Ascending aorta (tissue), 2 donors: ENCODE data around the gene CELSR1. TPM values are rescaled to one million over a fixed set of nuclear protein-coding genes. Genes with fewer than 3 reads are reported as not detected.

ENCODE experiments used
- DNase-seq, 2 donors: peaks; one replicate each; pipeline ENCODE4 v3.0.0-alpha.2; 2019; ENCODE audit warnings: low spot score in 2 of 2
- H3K27ac ChIP-seq, 2 donors: fragments of 200-600 bp; sonication (generic); one replicate each; pipeline ENCODE4 v1.5.1; 2016 to 2017; ENCODE audit warnings: mild to moderate bottlenecking in 1 of 2
- H3K27me3 ChIP-seq: fragments of 200-600 bp; sonication (generic); one replicate; pipeline ENCODE4 v1.5.1; 2017
- H3K36me3 ChIP-seq, 2 donors: fragments of 200-600 bp; sonication (generic); one replicate each; pipeline ENCODE4 v1.5.1; 2016
- H3K4me1 ChIP-seq, 2 donors: fragments of 200-600 bp; sonication (generic); one replicate each; pipeline ENCODE4 v1.5.1; 2016 to 2017; ENCODE audit warnings: mild to moderate bottlenecking in 1 of 2
- H3K4me3 ChIP-seq, 2 donors: fragments of 200-600 bp; sonication (generic); one replicate each; pipeline ENCODE4 v1.5.1; 2016 to 2017; ENCODE audit warnings: mild to moderate bottlenecking in 1 of 2
- H3K9me3 ChIP-seq, 2 donors: fragments of 200-600 bp; sonication (generic); one replicate each; pipeline ENCODE4 v1.5.1; 2016
- intact Hi-C: fragments of 100-400 bp; cut with DNase I; formaldehyde crosslinking; loops from one replicate; pipeline ENCODE4 v1.15.1; 2023
- total RNA-seq: library from RNA; depleted of rRNA; stranded (reverse); fragments of >200 nt; gene quantifications from one replicate; pipeline ENCODE4 v1.1.0, GENCODE V29; 2016
- TF ChIP-seq, protein P1 (sequence below), 3 experiments: fragments of 200-600 bp in 2 of 3; fragments of 450-650 bp in 1 of 3; sonication (generic) in 2 of 3; IDR thresholded peaks; one replicate each; pipeline ENCODE4 v1.5.1; 2016 to 2019; ENCODE audit warnings: antibody characterized with exemption in 3 of 3, mild to moderate bottlenecking in 1 of 3, moderate library complexity in 1 of 3

The CELSR1 gene
- total RNA-seq, 1 donor from 2014 or later, result 10.5 TPM

DNA sequence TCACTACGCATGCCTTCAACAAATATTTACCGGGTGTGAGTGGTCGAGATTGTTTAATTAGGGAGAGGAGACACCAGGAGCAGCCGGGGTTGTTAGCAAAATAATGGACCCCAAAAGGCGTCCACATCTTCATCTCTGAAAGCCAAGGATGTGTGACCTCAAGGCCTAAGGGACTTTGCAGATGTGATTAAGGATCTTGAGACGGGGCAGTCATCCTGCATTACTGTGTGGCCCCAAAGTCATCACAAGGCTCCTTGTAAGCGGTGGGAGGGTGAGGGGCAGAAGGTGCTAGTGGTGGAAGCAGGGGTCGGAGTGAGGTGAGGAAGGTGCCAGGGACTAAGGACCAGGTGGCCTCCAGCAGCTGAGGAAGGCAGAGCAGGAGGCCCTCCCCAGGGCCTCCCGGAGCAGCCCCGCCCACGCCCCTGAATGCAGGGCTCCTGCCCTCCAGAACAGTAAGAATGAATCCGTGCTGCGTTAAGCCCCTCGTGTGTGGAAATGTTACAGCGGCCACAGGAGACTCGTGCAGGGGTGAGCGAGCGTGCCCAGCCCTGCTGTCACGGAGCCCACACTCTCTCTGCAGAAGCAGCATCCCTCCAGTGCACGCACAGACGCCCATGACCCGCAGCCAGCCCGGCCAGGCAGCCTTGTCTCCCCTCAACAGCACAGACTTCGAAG is 83.5 kb downstream of the CELSR1 start:
- intact Hi-C loops, result no loop called here
- no peak for DNase-seq
- no peaks in the 10 kb centered on the region for H3K4me1 ChIP-seq
- TF ChIP-seq, protein P1, sequence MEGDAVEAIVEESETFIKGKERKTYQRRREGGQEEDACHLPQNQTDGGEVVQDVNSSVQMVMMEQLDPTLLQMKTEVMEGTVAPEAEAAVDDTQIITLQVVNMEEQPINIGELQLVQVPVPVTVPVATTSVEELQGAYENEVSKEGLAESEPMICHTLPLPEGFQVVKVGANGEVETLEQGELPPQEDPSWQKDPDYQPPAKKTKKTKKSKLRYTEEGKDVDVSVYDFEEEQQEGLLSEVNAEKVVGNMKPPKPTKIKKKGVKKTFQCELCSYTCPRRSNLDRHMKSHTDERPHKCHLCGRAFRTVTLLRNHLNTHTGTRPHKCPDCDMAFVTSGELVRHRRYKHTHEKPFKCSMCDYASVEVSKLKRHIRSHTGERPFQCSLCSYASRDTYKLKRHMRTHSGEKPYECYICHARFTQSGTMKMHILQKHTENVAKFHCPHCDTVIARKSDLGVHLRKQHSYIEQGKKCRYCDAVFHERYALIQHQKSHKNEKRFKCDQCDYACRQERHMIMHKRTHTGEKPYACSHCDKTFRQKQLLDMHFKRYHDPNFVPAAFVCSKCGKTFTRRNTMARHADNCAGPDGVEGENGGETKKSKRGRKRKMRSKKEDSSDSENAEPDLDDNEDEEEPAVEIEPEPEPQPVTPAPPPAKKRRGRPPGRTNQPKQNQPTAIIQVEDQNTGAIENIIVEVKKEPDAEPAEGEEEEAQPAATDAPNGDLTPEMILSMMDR (IDR thresholded peaks at IDR 0.05), result no peak
- no peak overlapping the region for H3K27ac ChIP-seq
- no peaks in the 10 kb centered on the region for H3K36me3 ChIP-seq
- no peaks in the 10 kb centered on the region for H3K27me3 ChIP-seq
- no peaks in the 10 kb centered on the region for H3K9me3 ChIP-seq
- H3K4me3 ChIP-seq, result no peak overlapping the region

GRCh38 chr22:46453006-46453828 is 84.2 kb downstream of the CELSR1 start:
- TF ChIP-seq, protein P1 (IDR thresholded peaks at IDR 0.05), result no peak
- Histone ChIP-seq H3K9me3 (no peaks in the 10 kb centered on the region), H3K27me3 (no peaks in the 10 kb centered on the region), H3K4me1 (no peaks in the 10 kb centered on the region), H3K27ac (no peak overlapping the region), H3K36me3 (no peaks in the 10 kb centered on the region), H3K4me3 (no peak overlapping the region)
- no peak for DNase-seq
- intact Hi-C loops, result no loop called here

DNA sequence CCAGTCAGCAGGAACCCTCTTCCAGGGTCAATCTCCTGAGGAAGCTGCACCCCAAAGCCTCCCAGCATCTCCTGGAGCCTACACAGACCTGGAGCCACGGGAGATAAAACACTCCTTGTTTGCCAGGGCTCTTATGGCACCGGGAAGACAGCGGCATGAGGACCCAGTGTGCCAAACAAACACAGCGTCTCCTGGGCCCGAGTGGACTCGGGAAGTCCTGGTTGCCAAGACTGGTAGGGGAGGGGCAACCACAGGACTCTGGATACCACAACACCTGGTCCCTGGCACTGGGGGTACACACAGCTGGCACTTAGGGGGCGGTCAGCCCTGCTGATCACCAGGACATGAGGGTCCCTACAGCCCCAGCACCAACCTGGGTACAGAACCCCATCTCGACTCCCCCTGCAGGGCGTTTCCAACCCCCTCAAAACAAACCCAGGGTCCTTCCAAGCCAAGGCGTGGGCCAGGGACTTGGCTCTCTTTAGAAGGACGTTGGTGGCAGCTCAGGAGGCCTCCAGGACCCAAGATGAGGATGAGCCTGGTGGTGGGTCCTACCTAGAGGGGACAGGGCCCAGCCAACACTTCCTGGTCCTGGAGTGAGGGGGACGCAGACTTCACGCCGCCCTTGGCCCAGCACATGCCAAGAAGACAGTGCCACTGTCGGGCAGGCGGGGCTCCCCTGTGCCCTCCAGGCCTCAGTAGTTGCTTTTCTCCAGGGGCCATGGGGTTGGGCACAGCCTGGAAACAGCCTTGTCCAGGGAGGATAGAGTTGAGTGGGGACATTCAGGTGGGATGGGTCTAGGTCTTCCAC is 85.0 kb downstream of the CELSR1 start:
- no peak overlapping the region for H3K4me3 ChIP-seq
- no peaks in the 10 kb centered on the region for H3K27me3 ChIP-seq
- intact Hi-C loops, result no loop called here
- no peaks in the 10 kb centered on the region for H3K36me3 ChIP-seq
- TF ChIP-seq, protein P1 (IDR thresholded peaks at IDR 0.05), result no peak
- H3K4me1 ChIP-seq, result no peaks in the 10 kb centered on the region
- DNase-seq, result no peak
- no peaks in the 10 kb centered on the region for H3K9me3 ChIP-seq
- no peak overlapping the region for H3K27ac ChIP-seq

- Histone ChIP-seq H3K27me3 (no peaks in the 10 kb centered on the region), H3K9me3 (no peaks in the 10 kb centered on the region), H3K4me3 (no peak overlapping the region), H3K36me3 (no peaks in the 10 kb centered on the region), H3K4me1 (no peaks in the 10 kb centered on the region), H3K27ac (no peak overlapping the region)
- intact Hi-C loops, result no loop called here
- TF ChIP-seq, protein P1 (IDR thresholded peaks at IDR 0.05), result no peak
- no peak for DNase-seq
Observed at GRCh38 chr22:46451741-46452140, 85.7 kb downstream of the CELSR1 start.

GRCh38 chr22:46450931-46451561 is 86.4 kb downstream of the CELSR1 start:
- no peak overlapping the region for H3K27ac ChIP-seq
- H3K9me3 ChIP-seq, result no peaks in the 10 kb centered on the region
- no peaks in the 10 kb centered on the region for H3K4me1 ChIP-seq
- DNase-seq, result no peak
- intact Hi-C loops, result no loop called here
- TF ChIP-seq, protein P1 (IDR thresholded peaks at IDR 0.05), result no peak
- no peaks in the 10 kb centered on the region for H3K36me3 ChIP-seq
- no peaks in the 10 kb centered on the region for H3K27me3 ChIP-seq
- no peak overlapping the region for H3K4me3 ChIP-seq
